Kidney epithelial cell (primary cell): Measurements from ENCODE around the gene TMBIM1. TPM values are rescaled to one million over a fixed set of nuclear protein-coding genes. Genes with fewer than 3 reads are reported as not detected.

ENCODE experiments used
- DNase-seq: peaks from one replicate; pipeline ENCODE4 v3.0.0-alpha.2; 2010; ENCODE audit warnings: low read depth
- H3K27me3 ChIP-seq: 2 replicates; pipeline ENCODE4 v1.6.0; 2011; ENCODE audit warnings: low read length; ENCODE audit not compliant: control insufficient read depth, insufficient read depth
- H3K36me3 ChIP-seq: 2 replicates; pipeline ENCODE4 v1.5.1; 2011; ENCODE audit warnings: low read length; ENCODE audit not compliant: control insufficient read depth, insufficient read depth
- H3K4me3 ChIP-seq: 2 replicates; pipeline ENCODE4 v1.5.1; 2011; ENCODE audit warnings: low read depth, mild to moderate bottlenecking, control low read depth, low read length
- CTCF ChIP-seq: IDR thresholded peaks from 2 replicates; pipeline ENCODE4 v1.5.1; 2011; ENCODE audit warnings: mild to moderate bottlenecking, moderate library complexity, low read length, control low read depth, inconsistent platforms; ENCODE audit not compliant: insufficient read depth, poor library complexity, severe bottlenecking
- total RNA-seq: library from RNA; depleted of rRNA; stranded (reverse); fragments of >200 nt; gene quantifications from 2 replicates; pipeline ENCODE4 v1.2.3, GENCODE V29; 2015

Gene TMBIM1
- total RNA-seq, 1 donor from 2014 or later, result 155 TPM

- no peaks in the 10 kb centered on the region for H3K36me3 ChIP-seq
- no peak overlapping the region for H3K4me3 ChIP-seq
- no peak for DNase-seq
- TF ChIP-seq CTCF, result no peak
- H3K27me3 ChIP-seq, result no peaks in the 10 kb centered on the region
These were observed 25.0 kb downstream of the TMBIM1 start for GRCh38 chr2:218267259-218267658.

DNA sequence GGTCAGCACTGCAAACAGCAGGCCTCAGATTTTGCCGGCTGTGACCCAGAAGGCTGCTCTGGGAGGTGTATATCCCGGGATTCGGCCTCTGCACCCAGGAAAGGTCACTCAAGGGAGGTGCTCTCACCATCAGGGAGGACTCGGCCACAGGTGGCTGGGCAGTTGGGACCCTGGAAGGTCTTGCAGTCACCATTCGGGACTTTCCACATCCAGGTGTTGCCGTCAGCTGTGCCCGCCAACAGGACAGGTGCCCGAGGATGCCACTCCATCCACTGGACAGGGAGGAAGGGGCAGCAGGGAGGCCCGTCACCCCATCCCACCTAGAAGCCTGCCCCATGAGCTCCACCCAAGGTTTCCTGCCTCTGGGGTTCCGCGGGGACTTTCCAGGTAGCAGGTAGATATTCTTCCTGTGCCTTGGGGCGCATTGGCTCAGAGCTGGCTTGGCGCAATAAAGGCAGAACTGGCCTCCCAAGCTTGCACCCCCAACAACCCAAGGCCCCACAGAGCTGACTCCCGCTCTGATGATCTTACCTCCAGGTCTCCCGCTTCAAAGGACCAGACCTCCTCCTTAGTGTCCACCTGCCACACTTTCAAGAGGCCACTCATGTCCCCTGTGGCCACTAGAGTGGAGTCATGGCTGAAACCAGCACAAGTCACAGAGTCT, 25.9 kb downstream of the TMBIM1 start:
- TF ChIP-seq CTCF, result no peak
- no peaks in the 10 kb centered on the region for H3K27me3 ChIP-seq
- H3K4me3 ChIP-seq, result no peak overlapping the region
- no peaks in the 10 kb centered on the region for H3K36me3 ChIP-seq
- no peak for DNase-seq

GRCh38 chr2:218265626-218266025, 26.7 kb downstream of the TMBIM1 start:
- Histone ChIP-seq H3K4me3 (no peak overlapping the region), H3K27me3 (no peaks in the 10 kb centered on the region), H3K36me3 (no peaks in the 10 kb centered on the region)
- no peak for TF ChIP-seq CTCF
- no peak for DNase-seq

DNA sequence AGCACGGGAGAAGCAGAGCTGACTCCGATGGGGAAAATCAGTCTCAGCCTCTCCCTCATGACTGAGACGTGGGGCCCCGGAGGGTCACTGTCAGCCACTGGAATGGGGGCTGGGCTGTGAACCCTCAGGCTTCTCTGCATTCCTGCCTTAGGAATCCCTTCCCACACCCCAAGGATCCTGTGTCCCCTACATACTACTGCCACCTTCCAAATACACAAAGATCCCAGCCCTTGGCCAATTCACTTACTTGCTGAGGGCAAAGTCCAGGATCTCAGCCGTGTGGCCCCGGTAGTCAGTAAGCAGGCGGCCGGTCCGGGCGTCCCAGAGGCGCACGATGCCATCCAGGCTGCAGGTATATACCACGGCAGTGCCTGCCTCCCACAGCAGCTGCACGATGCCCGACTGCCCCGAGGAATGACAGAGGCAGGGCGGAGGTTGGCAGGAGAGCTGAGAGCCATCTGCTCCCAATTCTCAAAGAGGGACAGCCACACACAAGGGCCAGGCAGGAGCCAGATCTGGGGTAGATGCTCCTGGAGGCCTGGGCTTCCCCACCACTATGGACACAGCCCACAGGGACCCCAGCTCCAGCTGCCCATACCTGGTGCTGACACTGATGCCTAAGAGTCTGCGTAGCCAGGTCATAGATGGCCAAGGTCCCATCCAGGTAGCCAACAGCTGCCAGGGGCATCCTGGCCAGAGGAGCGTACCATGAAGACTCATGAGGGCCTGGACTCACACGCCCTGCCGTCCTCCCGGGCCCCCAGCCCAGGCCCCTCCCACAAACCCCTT, 27.3 kb downstream of the TMBIM1 start:
- TF ChIP-seq CTCF, result no peak
- H3K36me3 ChIP-seq, result no peaks in the 10 kb centered on the region
- no peaks in the 10 kb centered on the region for H3K27me3 ChIP-seq
- no peak overlapping the region for H3K4me3 ChIP-seq
- DNase-seq, result no peak

DNA sequence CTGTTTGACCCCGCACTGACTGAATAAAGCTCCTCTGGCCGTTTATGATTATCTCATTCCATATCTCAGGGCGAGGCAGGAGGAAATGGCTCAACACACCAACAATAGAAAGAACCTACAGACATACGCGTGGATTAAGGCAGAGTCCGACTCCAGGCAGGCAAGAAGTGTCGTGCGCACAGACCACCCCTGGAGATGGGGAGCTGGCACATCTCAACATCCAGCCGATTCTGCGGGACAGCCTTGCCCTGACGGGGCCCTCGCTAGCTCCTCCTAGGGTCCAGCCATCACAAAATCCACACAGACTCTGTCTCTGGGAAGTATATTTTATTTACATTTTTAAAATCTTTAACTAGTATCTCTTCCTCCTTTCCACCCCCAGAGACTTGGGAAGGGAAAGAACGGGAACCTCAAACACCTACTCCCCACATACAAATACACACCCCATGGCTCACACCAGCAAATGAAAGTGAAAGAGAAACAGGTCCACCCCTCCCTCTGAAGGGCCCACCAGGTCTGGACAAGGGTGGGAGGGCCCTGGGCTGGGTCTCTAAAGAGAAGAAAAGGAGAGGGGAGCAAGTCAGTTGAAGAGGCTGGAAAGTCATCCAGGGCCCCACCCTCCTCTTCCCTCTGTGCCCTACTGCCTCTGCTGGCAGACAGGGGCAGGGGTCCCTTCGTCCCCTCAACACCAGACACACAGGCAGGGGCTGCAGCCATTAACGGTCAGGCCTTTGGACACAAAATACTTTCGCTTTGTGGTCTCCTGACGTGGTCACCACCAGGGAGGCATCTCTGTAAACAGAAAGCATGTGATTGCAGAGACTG, 28.3 kb downstream of the TMBIM1 start:
- peak; percentile 13 for TF ChIP-seq CTCF
- no peak overlapping the region for H3K4me3 ChIP-seq
- H3K27me3 ChIP-seq, result no peaks in the 10 kb centered on the region
- no peaks in the 10 kb centered on the region for H3K36me3 ChIP-seq
- no peak for DNase-seq
